HG02970 (cell line): ENCODE results near the gene APOA1.

Experiments used
- ATAC-seq: cut with Tn5 transposase; IDR thresholded peaks from one replicate; pipeline ENCODE4 v1.9.1; 2021; ENCODE audit warnings: mild to moderate bottlenecking, moderate library complexity, moderate number of reproducible peaks; ENCODE audit not compliant: unreplicated experiment, low FRiP score

APOA1 gene

GRCh38 chr11:116859175-116859574 lies 21.8 kb upstream of the APOA1 start:
- ATAC-seq, result no peak

- ATAC-seq, result no peak
Measured at GRCh38 chr11:116857936-116858335, 20.5 kb upstream of the APOA1 start.

GRCh38 chr11:116857316-116857715 lies 19.9 kb upstream of the APOA1 start:
- no peak for ATAC-seq

GRCh38 chr11:116856423-116856822 lies 19.0 kb upstream of the APOA1 start:
- ATAC-seq, result no peak

GRCh38 chr11:116855413-116855812 lies 18.0 kb upstream of the APOA1 start:
- no peak for ATAC-seq

GRCh38 chr11:116853461-116854073 lies 16.1 kb upstream of the APOA1 start:
- peak; percentile 74 for ATAC-seq

- ATAC-seq, result no peak
Measured at GRCh38 chr11:116852261-116853031, 15.0 kb upstream of the APOA1 start.

GRCh38 chr11:116851626-116852025 lies 14.2 kb upstream of the APOA1 start:
- no peak for ATAC-seq

GRCh38 chr11:116849486-116849885 lies 12.1 kb upstream of the APOA1 start:
- ATAC-seq, result no peak

- ATAC-seq, result no peak
Measured at GRCh38 chr11:116849060-116849459, 11.6 kb upstream of the APOA1 start.

GRCh38 chr11:116847612-116848011 lies 10.2 kb upstream of the APOA1 start:
- ATAC-seq, result no peak

GRCh38 chr11:116844722-116845121 lies 7.3 kb upstream of the APOA1 start:
- no peak for ATAC-seq

- no peak for ATAC-seq
Measured at GRCh38 chr11:116843661-116844060, 6.2 kb upstream of the APOA1 start.

- ATAC-seq, result no peak
Measured at GRCh38 chr11:116842909-116843308, 5.5 kb upstream of the APOA1 start.

- no peak for ATAC-seq
Measured at GRCh38 chr11:116842117-116842516, 4.7 kb upstream of the APOA1 start.

- no peak for ATAC-seq
Measured at GRCh38 chr11:116840746-116841296, 3.4 kb upstream of the APOA1 start.

- no peak for ATAC-seq
Measured at GRCh38 chr11:116840224-116840745, 2.9 kb upstream of the APOA1 start.

GRCh38 chr11:116838321-116839084 lies 1.1 kb upstream of the APOA1 start:
- ATAC-seq, result no peak

GRCh38 chr11:116836632-116836991 lies 810 bp downstream of the APOA1 start:
- ATAC-seq, result no peak

GRCh38 chr11:116835791-116836631 lies 1.4 kb downstream of the APOA1 start:
- ATAC-seq, result peak; percentile 59
